Activated CD8-positive, alpha-beta memory T cell treated with anti-CD3 and anti-CD28 coated beads for 24 hours (primary cell): Measurements from ENCODE around the gene CLSTN3.
"Not testable (repeated sequence)": the region's sequence is repeated elsewhere in the genome, so short reads cannot be mapped to it uniquely, and the experiment has no call there.

ENCODE experiments used
- DNase-seq: peaks from one replicate; pipeline ENCODE4 v3.0.0-alpha.2; 2020

CLSTN3 gene

GRCh38 chr12:7154901-7155470 lies 24.8 kb downstream of the CLSTN3 start:
- DNase-seq: no peak

- DNase-seq: no peak
Observed at GRCh38 chr12:7155471-7156034, 25.4 kb downstream of the CLSTN3 start.

DNA sequence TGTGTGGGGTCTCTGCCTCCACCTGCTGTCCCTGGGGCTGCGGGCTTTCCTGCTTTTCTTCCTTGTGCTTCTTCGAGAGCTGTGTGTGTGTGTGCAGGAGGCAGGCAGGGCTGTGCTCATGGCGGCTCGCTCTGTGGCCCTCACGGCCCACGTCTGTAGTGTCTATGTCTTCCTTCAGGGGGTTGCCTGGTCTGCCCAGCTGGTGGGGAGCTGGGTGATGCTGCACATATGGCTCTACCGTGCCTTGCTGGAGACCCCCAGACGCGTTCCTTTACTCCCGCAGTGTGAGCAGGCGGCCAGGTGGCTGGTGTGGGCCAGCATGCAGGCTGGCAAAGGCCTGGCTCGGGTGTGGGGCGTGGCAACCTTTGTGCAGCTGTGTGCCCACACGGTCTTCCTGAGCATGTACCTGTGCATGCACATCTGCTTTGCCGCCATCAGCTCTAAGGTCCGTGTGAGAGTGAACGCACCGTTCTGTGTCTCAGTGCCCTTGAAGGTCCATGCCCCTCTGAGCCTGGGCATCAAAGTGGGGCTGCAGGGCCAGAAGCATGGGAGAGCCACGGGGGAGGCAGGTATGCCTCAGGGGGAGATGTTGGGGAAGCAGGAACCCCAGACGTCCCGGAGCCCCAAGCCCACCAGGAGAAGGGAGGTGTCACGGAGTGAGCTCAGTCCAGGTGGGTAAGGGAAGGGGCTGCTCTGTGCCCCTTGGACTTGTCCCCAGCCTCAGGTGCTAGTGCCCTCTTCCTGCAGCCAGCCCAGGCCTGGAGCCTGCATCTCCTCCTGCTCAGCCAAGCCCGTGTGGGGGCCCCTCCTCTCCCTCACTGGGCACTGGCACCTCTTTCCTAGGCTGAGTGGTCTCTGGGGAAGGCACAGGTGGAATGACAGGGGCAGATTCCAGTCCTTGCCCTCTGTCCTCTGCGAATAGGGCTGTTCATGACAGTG lies 26.4 kb downstream of the CLSTN3 start:
- DNase-seq: no peak

GRCh38 chr12:7157391-7157790 lies 27.2 kb downstream of the CLSTN3 start:
- DNase-seq: no peak

GRCh38 chr12:7158781-7159609 lies 28.8 kb downstream of the CLSTN3 start:
- DNase-seq: no peak

DNA sequence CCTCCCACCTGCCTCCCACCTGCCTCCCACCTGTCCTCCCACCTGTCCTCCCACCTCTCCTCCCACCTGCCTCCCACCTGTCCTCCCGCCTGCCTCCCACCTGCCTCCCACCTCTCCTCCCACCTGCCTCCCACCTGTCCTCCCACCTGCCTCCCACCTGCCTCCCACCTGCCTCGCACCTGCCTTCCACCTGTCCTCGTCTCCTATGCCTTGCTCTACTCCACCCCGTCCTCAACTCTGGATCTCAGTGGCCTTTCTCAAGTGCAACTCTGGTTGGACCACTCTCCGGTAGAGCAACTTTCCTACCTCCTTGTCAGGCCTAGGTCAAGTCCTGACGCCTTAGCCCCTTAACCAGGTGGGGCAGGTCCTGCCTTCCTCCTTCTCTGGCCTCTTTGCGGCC lies 30.0 kb downstream of the CLSTN3 start:
- DNase-seq: no peak

DNA sequence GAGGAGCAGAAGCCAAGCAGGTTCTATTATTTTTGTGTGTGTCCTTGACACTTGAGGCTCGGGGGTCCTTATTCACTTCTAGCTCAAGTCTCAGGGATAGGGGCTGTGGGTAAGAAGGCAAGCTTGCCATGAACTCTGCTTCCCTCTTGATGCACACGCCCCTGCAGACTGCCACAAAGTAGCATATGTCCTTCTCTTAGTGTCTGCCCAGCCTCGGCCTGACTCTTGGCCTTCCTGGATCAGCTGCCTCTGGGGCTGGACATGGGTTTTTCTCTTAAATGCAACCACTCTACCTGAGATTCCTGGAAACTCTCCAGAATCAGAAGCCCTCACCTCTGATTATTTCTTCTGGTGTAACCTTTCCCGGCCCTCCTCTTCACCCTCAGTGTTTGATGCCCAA lies 31.2 kb downstream of the CLSTN3 start:
- DNase-seq: no peak

- no peak for DNase-seq
Observed at GRCh38 chr12:7161811-7162210, 31.6 kb downstream of the CLSTN3 start.

GRCh38 chr12:7162691-7163114 lies 32.5 kb downstream of the CLSTN3 start:
- DNase-seq: no peak

GRCh38 chr12:7169951-7170350 lies 39.8 kb downstream of the CLSTN3 start:
- no peak for DNase-seq

DNA sequence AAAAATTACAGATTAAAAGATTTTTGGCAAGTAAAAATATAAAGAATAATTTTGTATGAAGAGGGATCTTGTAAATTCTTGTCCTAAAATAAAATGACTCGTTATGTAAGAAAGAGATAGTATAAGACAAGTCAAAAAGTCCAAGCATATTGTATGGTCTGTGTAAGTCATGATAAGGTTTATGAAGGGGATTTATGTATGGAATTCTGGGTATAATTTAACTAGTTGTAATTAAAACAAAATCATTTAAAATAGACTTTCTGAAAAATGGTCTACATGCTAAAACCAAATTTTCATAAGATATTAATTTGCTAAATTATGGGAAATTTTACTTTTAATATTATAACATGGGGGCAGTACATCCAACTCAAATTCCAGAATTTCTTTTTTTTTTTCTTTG lies 41.7 kb downstream of the CLSTN3 start:
- DNase-seq: no peak

GRCh38 chr12:7175493-7175892 lies 45.3 kb downstream of the CLSTN3 start:
- no peak for DNase-seq

- no peak for DNase-seq
Observed at GRCh38 chr12:7176595-7176994, 46.4 kb downstream of the CLSTN3 start.

DNA sequence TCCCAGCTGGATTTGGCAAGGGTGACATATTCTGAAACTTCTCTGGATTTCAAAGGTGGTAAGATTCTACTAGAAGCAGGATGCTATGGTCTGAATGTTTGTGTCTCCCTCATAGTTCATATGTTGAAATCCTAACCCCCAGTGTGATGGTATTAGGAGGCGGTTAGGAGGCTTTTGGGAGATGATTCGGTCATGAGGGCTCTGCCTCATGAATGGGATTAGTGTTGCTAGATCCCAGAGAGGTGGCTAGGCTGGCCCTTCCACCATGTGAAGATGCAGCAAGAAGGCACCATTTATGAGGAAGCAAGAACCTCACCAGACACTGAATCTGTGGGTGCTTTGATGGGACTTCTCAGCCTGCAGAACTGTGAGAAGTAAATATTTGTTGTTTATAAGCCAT lies 48.3 kb downstream of the CLSTN3 start:
- DNase-seq: no peak

- DNase-seq: no peak
Observed at GRCh38 chr12:7180685-7181084, 50.5 kb downstream of the CLSTN3 start.

- DNase-seq: not testable (repeated sequence)
Observed at GRCh38 chr12:7186058-7186457, 55.9 kb downstream of the CLSTN3 start.

GRCh38 chr12:7188562-7189397 lies 58.6 kb downstream of the CLSTN3 start:
- DNase-seq: peak; percentile 83

DNA sequence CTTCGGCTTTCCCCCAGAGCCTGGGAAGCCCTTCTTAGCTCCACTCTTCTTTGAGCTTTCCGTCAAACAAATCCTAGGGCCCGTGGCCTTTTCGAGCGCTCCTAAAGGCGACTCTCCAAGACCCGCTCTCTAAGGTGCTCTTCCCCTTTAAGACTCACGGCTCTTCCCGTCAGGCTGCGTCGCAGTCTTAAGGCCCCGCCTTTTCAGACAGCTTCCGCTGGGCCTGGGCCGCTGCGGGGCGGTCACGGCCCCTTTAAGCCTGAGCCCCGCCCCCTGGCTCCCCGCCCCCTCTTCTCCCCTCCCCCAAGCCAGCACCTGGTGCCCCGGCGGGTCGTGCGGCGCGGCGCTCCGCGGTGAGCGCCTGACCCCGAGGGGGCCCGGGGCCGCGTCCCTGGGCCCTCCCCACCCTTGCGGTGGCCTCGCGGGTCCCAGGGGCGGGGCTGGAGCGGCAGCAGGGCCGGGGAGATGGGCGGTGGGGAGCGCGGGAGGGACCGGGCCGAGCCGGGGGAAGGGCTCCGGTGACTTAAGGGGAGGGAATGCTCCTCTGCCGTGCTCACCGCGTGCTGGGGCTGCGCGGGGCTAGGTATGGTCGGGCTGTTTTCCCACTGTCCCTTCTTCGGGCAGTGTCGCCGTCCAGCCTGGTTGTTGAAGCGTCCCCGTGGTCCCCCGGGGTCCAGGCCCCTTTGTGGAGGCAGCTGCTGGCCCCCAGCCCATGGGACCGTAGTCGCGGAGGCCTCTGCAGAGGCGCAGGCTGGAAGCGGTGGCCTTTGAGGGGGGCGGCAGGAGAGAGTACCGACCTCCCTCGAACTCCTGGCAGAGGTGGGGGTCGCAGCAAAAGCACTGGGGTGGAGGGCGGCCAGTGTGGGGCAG lies 59.5 kb downstream of the CLSTN3 start, which contains the start of gene PEX5:
Gene PEX5, plus strand, starts transcription at position 289 of the 870 bp plus-strand sequence. CDS start 692 bp downstream, outside the sequence.
- DNase-seq: peak; percentile 88

DNA sequence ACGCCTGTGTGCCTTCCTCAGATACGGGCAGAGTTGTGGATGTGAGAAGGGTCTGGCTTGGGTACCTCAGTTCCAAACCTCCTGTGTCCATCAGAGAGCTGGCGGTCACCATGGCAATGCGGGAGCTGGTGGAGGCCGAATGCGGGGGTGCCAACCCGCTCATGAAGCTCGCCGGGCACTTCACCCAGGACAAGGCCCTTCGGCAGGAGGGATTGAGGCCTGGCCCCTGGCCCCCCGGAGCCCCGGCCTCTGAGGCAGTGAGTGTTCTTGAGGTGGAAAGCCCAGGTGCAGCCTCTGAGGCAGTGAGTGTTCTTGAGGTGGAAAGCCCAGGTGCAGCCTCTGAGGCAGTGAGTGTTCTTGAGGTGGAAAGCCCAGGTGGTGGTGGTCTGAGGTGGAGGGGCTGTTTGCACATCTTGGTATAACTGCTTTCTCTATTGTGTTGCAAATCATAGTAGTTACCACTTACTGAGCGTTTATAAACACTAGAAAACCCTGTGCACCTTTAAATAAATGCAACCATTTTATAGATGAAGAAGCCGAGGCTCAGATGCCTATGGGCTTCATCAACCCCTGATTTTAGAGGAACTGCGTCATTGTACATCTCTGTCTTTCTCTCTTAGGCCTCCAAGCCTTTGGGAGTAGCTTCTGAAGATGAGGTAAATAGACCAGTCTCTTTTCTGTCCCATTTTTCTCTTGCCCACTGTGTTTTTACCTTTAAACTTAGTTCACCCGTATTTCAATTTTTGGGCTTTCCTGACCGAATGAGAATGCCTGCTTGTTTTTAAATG lies 60.3 kb downstream of the CLSTN3 start:
- DNase-seq: peak; percentile 72

- DNase-seq: no peak
Observed at GRCh38 chr12:7193674-7194073, 63.5 kb downstream of the CLSTN3 start.
